Activated T-cell treated with anti-CD3 and anti-CD28 coated beads for 48 hours (primary cell): Measurements from ENCODE around the gene ABLIM3.

Experiments used
- DNase-seq: peaks from one replicate; pipeline ENCODE4 v3.0.0-alpha.2; 2020; ENCODE audit warnings: low read depth

ABLIM3 gene

DNA sequence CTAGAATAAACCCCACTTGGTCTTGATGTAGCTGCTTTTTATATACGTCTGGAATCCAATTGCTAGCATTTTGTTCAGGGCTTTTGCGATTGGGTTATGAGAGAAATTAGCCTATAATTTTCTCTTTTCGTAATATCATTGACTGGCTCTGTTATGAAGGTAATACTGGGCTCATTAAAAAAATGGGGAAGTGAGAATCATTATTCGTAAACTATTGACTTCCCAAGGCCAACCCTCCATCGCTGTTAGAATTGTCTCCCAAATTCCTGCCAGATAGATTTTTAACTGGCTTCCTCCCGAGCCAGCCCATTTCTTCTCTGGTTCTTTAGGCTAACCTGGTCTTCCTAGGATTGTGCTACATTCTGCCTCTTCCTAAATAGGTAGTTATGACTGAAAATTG lies 168.1 kb downstream of the ABLIM3 start:
- no peak for DNase-seq
